Right lobe of liver (tissue), 4 donors: ENCODE data around the gene CPSF4.
A peak's percentile ranks its signal among the peaks of the same experiment; 100 is the strongest.
"Not testable (repeated sequence)": the region's sequence is repeated elsewhere in the genome, so short reads cannot be mapped to it uniquely, and the experiment has no call there.

ENCODE experiments used
- CTCF ChIP-seq, 4 donors: fragments of 200-600 bp in 3 of 4; fragments of 450-650 bp in 1 of 4; IDR thresholded peaks; one replicate each; pipeline versions ENCODE4 v1.5.1 to v1.8.0; 2016 to 2022; ENCODE audit warnings: antibody characterized with exemption in 4 of 4, mild to moderate bottlenecking in 2 of 4
- POLR2A ChIP-seq: fragments of 450-650 bp; IDR thresholded peaks from one replicate; pipeline ENCODE4 v1.6.1; 2017; ENCODE audit warnings: antibody characterized with exemption, mild to moderate bottlenecking
- donor health status: DM: no; HTN: no; CAD: no.
- donor health status: DM: no; HTN: no; CAD: no.
- donor health status: DM: no; HTN: yes; CAD: no.

DNA sequence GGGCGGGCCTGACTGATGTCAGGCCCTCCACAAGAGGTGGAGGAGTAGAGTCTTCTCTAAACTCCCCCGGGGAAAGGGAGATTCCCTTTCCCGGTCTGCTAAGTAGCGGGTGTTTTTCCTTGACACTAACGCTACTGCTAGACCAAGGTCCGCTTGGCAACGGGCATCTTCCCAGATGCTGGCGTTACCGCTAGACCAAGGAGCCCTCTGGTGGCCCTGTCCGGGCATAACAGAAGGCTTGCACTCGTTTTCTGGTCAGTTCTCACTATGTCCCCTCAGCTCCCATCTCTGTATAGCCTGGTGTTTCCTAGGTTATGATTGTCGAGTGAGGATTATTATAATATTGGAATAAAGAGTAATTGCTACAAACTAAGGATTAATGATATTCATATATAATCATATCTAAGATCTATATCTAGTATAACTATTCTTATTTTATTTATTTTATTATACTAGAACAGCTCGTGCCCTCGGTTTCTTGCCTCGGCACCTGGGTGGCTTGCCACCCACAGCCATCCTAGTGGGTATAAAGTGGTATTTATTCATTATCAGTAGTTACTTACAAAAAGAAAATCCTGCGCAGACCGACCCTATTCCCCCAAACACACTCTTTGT, 23.1 kb upstream of the CPSF4 start:
- peak; percentile 67 to 82 (median 75) for TF ChIP-seq CTCF (IDR thresholded peaks at IDR 0.05)
- TF ChIP-seq POLR2A = not testable (repeated sequence)
